Upper lobe of left lung (tissue), 4 donors: Measurements from ENCODE around the gene CNOT4.

ENCODE experiments used
- CTCF ChIP-seq, 6 experiments: fragments of 450-650 bp in 4 of 6; fragments of 200-600 bp in 2 of 6; sonication (generic) in 2 of 6; IDR thresholded peaks; one replicate each; pipeline ENCODE4 v1.5.1; 2016 to 2019; ENCODE audit warnings: antibody characterized with exemption in 6 of 6
- EP300 ChIP-seq, 4 donors: sonication (generic); formaldehyde crosslinking; IDR thresholded peaks; one replicate each; pipeline ENCODE4 v1.5.1; 2017; ENCODE audit warnings: antibody characterized with exemption in 4 of 4, control low read depth in 2 of 4
- POLR2A ChIP-seq, 4 donors: fragments of 450-650 bp; IDR thresholded peaks; one replicate each; pipeline ENCODE4 v1.5.1; 2016 to 2017; ENCODE audit warnings: antibody characterized with exemption in 4 of 4, mild to moderate bottlenecking in 2 of 4
- POLR2AphosphoS5 ChIP-seq, 2 donors: sonication (generic); formaldehyde crosslinking; IDR thresholded peaks; one replicate each; pipeline ENCODE4 v1.5.1; 2017; ENCODE audit warnings: antibody characterized with exemption in 2 of 2

GRCh38 chr7:135537905-135538304, 28.0 kb upstream of the CNOT4 start:
- TF ChIP-seq CTCF (IDR thresholded peaks at IDR 0.05) (no peak), POLR2A (IDR thresholded peaks at IDR 0.05) (no peak), POLR2AphosphoS5 (IDR thresholded peaks at IDR 0.05) (no peak), EP300 (IDR thresholded peaks at IDR 0.05) (no peak)
